GM18498 (cell line): ENCODE measurements around the gene PCDH9.

Experiments used
- ATAC-seq: cut with Tn5 transposase; IDR thresholded peaks from one replicate; pipeline ENCODE4 v1.9.1; 2021; ENCODE audit warnings: mild to moderate bottlenecking, moderate library complexity; ENCODE audit not compliant: unreplicated experiment

Gene PCDH9

DNA sequence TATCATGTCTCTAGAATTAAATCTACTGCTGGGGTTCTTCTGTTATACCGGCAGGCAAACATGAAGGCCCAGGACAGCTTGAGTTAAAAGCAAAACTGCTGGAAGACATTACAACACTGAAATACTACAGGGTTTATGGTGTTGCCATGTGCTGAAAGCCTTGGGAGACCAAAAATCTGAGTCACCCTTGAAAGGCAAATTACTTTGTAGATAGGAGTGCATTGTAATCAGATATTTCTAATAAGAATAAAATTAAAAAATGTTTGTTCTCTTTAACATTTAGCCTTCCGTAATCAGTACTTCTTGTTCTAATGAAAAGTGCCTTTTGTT lies 181.3 kb downstream of the PCDH9 start:
- peak; percentile 25 for ATAC-seq

DNA sequence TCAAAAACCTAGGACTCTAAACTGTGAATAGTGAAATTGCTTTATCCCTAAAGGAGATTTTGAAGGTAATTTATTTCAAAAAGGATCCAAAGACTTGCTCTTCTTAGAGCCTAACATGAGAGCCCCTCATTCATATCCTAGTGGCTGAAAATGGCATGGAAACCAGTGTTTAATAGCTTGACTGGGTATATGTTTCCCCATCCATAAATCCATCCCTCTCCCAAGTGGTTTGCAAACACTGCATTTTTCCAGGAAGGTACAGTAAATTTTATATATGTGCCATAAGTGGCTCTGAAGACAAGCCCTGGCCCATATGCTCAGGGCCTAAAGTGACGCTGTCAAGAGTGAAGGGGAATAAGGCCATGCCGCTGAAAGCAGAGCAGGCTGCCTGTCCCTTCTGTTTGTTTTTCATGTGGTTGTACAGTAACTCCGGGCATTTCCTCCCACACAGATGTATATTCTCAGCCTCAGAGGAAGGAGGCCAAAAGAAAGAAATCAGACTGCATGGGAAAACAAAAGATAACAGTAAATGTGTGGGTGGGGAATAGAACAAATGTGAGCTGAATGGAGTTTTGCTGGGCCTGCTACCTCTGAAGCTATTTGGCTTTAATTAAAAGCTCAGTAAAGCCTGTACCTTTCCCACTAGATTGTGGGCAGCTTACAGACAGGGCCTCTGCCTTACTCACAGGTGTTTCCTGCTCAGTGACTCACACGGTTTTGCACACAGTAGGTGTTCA lies 181.9 kb downstream of the PCDH9 start:
- peak; percentile 86 for ATAC-seq

DNA sequence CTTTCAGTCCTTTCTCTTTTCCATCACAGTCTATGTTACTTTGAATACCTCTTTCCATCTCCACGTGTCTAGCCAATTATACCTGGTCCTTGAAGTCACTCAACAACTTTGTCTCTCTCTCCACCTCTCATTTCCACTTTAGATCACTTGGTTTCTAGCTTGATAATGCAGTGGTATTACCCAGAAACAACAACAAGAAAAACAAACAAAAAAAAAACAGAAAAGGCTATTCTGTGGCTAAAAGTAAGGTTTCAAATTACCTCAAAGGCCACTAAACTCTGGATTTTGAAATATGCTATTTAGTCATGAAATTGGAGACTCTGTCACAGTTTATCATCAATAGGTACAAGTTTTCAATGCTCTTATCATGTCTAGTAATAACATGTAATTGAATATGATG lies 184.8 kb downstream of the PCDH9 start:
- no peak for ATAC-seq

DNA sequence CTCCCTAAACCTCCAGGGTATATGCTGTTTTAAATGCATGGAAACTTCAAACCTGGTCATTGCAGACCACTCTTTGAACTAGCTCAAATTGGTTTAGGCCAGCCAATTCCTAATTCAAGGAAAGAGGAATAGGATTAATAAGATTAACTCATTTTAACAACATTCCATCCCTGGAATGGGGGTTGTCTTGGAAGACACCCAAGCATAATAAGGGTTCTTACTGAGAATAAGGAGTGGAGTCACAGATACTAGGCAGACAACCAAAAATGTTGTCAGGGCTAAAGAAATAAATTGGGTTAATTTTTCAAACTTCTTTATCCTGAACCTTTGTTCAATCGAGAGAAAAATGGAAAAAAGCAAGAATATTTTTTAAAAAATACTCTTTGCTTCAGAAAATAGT lies 186.2 kb downstream of the PCDH9 start:
- ATAC-seq = no peak

DNA sequence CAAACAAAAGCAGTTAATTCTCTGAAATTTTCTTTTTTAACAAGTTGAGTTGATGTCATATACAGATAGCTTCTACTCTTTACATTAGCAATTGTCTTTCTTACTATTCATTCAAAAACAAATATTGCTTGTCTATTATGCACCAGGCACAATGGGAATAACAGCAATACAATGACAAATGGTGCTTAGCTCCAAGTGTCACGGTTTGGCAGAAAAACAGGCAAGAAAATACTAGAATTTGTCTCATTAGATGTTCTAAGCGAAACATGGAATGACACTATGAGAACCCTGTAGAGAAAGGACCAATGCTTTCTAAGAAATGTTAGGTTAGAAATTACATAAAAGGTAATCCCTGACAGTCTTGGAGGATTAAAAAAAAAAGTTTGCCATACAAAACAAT lies 187.6 kb downstream of the PCDH9 start:
- ATAC-seq = no peak

DNA sequence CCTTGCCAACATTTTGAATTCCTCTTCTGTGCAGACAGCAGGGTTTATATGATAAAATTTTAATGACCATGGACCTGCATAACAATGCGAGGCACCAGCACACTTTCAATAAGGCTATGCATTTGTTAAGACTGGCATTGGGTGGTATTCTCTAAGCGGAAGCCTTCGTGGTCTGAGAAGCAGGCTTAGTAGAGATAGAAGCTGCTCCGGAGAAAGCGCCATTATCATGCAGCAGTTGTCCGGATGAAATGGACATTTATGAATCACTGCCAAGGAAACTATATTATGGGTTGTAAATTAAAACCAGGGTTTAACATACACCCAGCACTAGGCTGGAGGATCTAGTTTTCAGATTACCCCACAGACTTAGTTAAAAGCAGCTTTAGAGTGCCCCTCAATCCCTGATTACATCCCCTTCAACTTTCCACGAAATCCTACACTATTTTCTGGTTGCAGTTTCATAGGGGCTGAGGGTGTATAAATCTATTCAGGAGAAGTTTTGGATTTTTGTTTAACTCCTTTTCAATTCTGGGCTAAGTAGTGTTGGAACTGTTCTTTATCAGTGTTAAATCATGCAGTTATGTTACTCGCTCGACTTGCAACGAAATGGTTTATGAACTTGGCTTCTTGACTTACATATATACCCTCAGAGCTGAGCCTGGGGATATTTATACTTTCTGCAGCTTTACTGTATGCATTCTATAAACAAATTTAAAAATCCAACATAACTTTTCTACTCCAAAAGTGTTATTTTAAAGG lies 193.3 kb downstream of the PCDH9 start:
- no peak for ATAC-seq

DNA sequence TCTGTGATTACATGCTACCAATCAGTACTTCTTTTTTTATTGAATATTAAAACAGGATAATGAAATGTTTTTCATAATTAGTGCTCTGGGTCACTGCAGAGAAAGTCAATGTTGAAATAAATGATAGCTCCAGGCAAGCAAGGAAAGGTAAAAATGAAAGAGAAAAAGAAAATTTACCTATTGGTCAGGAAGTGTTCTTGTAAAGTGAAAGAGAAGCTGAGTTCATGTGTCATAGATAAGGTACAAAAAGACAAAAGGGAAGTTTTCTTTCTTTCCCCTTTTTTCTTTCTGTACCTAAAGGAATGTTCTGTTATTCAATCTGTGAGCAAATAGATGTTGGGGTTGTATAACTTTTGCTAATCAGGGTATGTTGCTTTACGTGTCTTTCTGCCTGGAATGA lies 197.0 kb downstream of the PCDH9 start:
- no peak for ATAC-seq

DNA sequence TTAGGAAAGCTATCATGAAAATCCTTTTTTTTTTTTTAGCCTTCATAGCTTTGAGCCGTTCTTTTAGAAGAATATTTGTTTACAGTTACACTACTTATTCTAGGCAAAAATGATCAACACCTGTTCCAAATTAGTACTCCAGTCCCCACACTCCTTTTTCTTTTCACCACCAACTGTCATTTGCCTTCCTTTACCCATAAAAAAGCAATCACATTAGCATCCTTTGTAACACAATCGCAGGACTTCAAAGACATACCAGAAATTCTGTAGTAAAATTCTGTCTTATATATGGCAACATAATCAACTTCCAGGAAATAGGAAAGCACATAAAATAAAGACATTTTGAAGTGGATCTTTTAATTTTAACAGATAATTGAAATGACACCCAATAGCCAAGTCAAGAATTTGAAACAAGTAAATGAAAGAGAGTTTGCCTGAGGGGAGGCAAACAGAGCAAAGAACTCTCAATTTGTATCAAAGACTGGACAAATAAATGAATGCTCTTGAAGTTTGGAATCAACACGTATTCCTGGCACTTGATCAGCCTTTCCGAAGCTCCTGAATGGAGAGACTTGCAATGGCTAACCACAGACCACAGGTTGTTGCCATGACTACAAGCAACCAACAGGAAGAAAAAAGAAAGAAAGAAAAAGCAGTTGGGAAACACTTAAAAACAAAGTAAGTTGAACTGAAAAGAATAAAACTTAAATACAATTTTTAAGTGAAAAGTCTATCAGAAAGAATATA lies 206.8 kb downstream of the PCDH9 start:
- no peak for ATAC-seq

DNA sequence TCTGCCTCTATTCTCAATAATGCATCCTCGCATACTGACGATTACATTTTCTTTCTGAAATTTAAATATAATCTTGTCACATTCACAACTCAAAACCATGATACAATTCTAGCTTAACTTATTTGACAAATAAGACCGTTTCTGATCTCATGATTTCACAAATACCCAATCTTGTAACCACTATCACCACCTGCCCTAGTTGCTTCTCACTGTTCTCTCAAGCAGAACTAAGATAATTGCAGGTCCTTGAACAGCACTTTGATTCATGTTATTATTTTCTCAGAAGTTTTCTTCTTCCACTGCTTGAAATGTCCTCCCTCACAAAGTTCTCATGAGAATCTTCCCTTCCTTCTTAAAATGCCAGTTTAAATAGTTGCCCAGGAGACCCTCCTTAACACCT lies 211.4 kb downstream of the PCDH9 start:
- ATAC-seq = no peak

DNA sequence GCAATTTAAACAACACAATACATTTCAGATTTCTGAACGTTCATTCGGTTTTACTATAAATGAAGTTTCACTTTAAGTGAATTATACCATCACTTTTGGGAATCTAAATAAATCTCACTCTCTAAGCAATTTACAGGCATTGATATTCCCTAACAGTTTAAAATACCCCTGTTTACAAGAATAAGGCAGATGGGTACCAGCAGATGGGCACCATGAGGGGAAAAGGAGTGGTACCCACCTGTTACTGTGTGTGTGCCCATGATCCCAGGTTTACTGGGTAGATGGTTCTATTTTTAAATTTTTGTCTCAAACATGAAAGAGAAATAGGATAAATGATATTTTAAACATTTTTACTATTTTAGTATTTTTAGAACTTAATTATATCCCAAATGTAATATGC lies 212.9 kb downstream of the PCDH9 start:
- no peak for ATAC-seq

DNA sequence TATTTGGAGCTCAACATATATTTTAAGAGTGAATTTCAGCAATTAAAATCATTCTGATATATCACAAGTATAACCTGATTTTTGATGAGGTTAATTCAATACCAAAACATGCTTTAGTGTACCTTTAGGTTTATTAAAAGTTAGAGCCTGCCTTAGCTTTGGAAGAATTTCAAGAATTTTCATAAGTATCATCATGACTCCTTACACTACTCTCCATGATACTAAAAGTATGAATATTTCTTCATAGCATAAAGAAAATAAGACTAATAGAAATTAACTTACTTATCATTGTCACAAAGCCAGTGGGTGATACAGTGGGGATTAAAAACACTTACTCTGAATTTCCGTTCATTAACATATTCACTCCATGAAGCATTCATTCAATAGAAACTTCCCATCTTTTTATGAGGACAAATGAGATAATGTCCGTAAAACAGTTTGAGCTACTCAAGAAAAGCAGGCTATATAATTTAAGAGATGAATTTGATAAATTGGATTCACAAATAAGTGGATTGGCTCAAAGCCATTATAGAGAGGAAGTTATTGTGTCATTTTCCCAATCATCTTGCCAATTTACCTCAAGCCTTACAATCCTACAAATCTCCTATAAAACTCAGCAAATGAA lies 214.0 kb downstream of the PCDH9 start:
- ATAC-seq = no peak

DNA sequence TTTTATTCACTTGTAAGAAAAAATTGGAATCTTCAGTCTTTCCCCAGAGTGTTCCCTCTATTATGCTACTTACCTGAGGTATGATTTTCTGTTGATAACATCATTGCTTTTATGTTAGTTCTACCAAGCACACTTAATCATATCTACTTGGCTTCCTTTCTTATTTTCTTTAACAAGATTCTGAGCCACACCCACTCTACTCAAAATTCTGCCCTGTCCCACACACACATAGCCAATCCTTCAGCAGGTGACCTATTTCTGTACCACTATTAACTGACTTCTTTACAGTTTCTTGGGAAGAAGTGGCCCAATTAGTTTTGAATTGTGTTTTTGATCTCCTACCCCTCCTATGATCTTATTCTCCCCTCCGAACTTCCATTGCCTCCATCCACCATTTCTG lies 215.7 kb downstream of the PCDH9 start:
- ATAC-seq = no peak

DNA sequence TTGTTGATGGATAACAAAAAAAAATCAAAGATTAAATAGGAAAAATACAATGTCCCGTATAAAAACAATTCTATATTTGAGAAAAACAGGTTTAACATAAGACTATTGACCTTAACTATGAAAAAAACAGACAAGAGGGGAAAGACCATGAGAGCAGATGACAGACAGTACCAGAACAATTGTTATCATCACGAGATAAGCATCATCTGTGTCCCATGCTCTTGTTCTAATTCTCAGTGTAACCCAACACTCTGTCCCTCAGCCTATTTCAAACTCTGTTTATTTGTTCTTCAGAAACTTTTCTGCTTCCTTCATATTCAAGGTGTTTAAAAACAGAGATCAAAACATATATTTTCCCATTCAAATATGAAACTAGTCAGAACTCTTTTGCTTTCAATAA lies 216.4 kb downstream of the PCDH9 start:
- no peak for ATAC-seq

DNA sequence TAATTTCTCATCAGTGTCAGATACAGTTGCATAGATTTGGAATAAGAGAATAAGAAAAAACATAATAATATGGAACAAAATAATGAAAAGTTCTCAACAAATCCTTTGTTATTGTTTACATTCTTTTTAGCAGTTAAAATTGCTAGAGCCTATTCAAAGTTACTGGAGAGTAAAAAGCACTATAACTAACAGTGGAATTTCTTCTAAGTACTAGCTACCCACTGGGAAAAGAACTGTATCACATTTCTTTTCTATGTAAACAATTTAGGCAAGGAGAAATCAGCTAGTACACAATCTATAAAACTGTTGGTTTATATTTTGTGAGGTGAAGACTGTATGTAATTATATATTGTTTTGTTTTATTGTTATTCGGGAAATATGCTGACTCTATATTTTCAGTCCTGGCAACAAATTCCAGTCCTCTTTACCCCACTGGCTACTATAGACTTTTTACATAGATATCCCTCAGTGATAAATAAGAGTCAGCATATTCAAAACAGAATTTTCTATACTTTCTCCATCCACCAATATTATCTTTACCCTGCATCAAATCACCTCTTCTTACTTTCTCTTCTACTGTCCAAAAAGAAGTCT lies 222.0 kb downstream of the PCDH9 start:
- no peak for ATAC-seq

DNA sequence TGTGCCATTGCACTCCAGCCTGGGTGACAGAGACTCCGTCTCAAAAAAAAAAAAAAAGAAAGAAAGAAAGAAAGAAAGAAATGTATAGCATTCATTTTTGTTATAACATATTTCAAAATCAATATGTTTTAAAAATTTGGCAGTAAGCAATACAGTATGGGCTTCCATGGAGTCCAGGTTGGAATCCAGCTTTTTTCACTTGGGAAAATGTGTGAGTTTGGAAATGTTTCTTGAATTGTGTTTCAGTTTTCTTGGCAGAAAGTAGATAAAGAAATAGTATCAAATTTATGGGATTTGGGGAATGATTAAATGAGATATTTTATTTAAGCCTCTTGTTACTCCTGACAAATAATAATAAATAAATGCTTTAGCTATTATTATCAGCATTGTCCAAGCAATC lies 225.6 kb downstream of the PCDH9 start:
- no peak for ATAC-seq

DNA sequence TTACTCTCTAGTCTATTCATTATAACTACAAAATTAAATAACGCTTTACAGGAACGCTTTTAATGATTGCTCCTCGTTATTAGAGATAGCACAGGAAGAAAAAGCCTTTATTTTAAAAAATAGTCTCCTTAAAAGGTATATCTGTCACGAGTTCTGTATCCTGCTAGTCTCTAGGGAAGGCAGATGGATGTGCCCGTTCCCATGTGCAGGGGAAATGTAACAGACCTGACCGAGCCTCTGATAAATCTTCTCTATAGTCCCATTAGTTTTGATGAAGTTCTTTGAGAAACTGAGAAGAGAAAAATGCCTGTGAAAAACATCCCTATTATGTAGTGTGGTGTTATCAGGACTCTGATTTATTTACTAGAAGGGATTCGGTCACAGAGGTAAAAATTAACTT lies 226.4 kb downstream of the PCDH9 start:
- no peak for ATAC-seq

DNA sequence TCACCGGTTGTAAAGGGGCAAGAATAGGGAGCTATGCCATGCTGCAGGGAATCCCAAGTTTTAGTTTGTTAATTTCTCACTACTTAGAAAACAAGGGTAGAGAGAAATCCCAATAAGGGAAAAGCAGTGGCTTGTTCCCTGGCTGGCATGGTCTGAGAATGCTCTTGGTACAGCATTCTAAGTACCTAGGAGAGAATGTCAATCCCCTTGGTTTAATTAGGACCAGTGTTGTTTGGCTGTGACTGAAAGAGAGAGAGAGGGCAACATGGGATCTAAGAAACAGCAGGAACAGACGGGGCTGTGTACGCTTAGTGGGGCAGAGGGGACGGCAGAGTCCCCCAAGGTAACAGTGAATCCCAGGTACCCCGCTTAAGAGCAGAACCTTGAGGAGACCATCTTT lies 228.8 kb downstream of the PCDH9 start:
- ATAC-seq = no peak

DNA sequence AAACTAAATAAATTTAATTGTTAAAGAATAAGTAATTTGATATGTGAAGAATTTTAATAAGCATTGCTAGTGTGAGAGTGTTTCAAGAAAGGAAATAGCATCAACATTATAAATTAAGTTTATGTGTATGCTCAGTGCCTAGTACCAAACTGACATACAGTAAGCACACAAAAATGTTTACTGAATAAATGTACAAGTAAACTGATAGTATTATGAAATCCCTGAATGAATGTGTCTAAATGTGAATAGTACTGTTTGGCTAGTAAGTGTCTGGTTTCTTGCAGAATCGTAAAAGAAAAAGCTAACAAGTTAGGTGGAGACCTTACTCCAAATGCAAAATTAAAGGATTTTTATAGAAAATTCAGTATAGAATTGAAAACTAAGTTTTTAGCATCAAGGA lies 233.6 kb downstream of the PCDH9 start:
- no peak for ATAC-seq

DNA sequence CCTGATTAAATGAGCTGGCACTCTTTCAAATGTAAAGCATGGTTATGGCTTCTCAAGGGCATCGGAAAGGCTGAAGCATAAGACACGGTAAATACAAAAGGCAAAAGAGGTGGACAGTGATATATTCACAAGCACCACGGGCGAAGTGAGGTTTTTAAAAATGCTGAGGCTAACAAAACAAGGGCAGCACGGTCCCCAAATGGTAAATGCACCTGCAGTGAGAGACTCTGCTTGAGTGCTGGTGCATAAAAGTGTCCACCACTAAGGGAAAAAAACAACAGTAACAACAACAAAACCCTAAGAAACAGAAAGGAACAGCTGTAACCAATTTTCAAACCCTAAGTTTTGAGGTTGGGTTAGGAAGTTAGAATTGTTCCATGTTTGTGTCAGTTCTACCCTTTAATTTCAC lies 234.9 kb downstream of the PCDH9 start:
- ATAC-seq = peak; percentile 80

DNA sequence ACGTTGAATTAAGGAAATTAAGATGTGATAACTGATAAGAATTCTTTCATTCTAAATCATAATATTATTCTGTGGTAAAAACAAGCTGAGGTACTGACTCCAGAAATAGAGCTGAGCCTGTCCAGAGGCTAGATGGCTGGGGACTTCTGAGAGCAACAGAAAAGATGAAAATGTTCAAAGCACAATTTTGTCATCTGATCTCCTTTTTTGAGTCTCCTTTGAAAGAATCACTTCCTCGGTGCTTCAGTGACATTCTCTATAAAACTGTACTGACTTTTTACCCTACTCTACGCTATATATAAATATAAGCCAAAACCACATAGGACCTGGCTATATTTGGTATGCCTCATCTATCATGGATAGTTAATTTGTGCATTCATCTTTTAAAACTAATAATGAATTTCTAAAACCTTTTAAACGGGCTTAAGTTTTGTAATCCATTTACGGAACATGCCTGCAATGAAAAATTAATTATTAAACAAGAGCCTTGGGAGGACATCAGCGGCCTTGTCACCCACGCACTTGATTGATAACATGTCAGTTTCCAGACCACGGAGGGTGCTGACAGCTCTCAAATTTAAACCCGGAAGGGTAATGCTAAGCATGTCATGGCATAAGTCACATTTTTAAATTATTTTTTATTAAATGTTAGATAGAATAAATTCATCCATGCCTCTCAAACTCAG lies 235.5 kb downstream of the PCDH9 start:
- ATAC-seq = peak; percentile 60

DNA sequence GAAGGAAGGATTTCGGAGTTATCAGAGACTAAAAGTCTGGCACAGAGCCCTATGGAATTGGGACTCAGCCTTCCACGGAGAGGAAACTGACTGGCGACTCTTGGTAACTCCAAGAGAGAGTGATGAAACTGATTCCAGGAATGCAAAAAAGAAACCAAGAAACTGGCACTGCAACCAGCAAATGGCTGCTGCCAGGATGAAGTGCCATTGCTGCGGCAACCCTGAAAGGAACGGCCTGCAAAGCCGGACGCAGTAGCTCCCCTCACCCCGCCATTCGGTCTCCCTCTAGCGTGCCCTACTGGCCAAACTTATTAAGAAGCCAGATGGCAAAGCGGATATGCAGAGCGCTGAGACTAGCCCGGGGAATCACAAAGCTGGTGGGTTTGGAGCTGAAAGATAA lies 236.0 kb downstream of the PCDH9 start:
- peak; percentile 77 for ATAC-seq
